Occipital lobe (tissue), 2 donors: ENCODE results near the gene LRRC53. TPM values are rescaled to one million over a fixed set of nuclear protein-coding genes. Genes with fewer than 3 reads are reported as not detected.

ENCODE experiments used
- DNase-seq: peaks from one replicate; lab custom pipeline; 2025; lab: John Stamatoyannopoulos, UW
- total RNA-seq: library from RNA; depleted of rRNA; stranded (reverse); fragments of >200 nt; gene quantifications from one replicate; pipeline ENCODE4 v1.2.3, GENCODE V29; 2014

The LRRC53 gene
- total RNA-seq, 1 donor from 2014 or later: not detected

DNA sequence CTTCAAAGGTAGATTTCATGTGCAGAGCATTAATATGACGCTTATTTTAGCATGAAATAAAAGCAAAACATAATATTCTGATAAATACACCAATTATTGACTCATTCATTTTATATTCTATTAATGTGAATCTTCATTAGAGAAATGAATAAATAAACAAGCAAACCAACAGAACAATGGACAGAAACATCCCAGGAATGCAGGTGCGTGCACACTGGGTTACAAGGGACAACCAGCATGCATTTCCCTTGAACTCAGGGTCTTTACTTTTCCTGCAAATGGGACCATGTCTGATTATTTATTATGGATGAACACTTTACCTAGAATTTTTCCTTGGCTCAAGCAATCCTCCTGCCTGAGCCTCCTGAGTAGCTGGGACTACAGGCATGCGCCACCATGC lies 13.5 kb downstream of the LRRC53 start:
- DNase-seq: no peak

DNA sequence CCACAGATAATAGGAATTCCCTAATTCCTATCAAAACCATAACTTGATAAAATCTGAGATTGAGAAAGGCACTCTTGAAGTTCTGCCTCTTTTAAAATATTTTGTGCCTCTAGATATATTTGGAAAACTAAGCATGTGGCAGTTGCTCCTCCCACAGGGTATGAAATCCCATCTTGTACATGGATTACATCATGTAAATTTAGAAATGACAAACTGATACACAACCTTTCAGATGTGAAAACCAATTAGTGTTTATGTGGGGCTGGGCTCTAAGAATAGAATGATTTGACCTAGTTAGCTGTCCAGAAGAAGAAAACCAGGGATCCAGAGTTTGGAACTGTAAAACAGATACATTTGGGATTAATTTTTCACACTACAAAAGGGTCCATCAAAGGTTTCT lies 15.7 kb downstream of the LRRC53 start:
- no peak for DNase-seq

DNA sequence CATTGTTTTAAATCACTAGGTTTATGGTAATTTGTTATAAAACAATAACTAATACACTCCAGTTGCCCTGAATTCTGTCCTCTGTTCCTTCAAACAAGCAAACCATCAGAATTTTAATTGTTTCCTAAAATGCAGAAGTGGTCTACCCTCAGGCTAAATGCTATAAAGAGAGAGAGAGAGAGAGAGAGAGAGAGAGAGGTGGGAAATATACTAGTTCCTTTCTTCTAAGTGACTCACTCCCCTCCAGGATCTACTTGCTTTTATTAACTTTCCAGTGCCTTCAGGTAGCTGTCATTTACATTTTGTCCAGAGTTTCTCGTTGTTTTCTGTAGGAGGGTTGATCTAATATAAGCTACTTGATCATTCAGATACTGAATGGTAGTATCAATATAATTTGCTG lies 26.4 kb downstream of the LRRC53 start:
- DNase-seq: no peak

DNA sequence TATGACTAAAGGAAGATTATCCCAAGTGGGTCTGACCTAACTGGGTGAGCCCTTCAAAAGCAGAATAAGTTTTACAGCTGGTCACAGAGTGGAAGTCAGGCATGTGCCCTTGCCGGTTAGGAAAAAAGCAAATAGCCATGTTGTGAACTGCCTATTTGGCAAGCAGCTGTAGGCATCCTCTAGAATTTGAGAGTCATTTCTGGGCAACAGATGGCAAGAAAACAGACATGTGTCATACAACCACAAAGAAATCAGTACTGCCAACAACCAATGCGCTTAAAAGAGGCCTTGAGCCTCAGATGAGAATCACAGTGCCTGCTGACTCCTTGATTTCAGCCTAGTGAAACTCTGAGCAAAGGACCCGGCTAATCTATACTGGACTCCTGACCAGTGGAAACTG lies 26.8 kb downstream of the LRRC53 start:
- DNase-seq: no peak

DNA sequence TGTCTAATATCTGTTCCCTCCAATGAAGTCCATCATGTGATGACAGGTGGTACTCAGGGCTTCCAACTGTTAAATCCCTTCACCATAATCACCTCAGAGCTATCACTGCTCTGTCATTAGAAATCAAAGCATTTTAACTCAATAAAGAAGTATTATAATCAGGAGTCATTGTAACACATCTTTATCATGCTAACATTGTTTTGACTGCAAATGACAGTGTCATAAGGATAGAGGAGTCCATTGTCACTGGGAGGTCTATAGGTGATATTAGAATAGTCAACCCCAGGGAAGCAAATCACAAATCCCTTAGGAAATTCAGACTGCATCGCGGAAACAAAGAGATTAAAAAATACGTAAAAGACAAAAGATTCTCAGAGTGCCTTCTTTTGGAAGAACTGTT lies 30.8 kb downstream of the LRRC53 start:
- DNase-seq: no peak

DNA sequence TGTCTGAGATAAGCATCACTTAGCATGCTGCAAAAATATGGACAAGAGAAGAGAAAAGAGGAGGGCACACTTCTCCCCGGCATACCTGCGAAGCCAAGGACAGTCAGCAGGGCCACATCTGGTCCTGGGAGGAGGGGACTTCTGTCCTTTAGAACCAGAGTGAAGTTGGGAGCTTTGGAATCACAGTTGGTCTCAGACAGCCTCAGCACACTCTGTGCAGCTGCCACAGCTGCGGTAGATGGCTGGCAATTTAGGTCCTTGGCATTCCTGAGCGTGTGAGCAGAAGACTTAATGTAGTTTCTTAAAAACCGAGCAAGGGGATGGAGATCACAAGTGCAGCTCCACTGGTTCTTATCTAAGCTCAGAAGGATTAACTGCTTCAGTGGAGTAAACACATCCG lies 32.3 kb downstream of the LRRC53 start:
- DNase-seq: no peak

DNA sequence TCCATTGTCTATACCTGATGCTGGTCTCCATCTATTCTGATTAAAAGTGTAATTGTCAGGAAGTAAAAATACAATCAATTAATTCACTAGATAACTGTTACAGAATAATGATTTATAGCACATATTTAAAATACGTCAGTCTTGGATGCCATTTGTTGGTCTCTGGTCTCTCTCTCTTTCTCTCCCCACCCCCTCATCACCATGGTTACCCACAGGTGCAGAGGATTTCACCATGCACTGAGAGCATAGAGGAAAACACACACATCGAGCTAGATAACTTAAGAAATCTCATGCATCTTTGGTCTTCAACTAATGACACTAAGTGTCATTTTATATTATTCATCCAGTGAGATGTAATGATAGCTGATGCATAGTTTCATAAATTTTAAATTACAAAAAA lies 33.4 kb downstream of the LRRC53 start:
- DNase-seq: no peak

DNA sequence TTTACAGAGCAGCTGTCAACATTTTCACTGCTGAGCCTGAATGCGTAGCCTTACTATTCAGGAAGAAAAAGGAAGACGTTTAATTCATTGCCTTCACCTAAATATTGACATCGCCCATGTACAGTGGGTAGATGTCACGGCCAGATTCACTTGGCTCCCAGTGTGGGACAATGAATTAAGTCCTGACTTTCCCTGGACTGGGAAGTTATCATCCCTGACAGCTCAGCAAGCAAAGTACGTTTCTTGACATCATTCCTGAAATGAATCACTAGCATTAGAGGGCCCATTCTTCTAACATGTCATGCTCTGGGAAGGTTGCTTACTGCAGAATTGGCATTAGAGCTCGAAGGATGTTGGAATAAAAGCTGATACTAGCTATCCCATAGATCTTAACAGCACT lies 37.8 kb downstream of the LRRC53 start:
- no peak for DNase-seq

DNA sequence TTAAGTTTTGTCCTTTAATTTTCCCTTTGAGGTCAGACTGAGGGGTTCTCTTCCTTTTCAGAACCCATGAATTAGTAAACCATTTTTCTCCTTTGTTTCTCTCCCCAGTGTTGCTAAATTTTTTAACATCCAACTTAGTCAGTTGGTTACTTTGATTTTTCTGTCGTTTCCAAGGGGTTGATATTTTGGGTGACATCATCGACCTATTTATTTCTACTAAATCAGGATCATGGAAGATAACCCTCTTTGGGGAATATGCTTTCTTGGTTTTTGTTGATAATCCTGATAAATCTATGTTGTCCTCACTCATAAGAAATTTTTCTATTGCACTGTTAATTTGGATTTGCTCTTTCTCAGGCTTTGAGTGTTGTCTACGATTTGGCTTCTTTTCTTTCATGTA lies 40.9 kb downstream of the LRRC53 start:
- no peak for DNase-seq

DNA sequence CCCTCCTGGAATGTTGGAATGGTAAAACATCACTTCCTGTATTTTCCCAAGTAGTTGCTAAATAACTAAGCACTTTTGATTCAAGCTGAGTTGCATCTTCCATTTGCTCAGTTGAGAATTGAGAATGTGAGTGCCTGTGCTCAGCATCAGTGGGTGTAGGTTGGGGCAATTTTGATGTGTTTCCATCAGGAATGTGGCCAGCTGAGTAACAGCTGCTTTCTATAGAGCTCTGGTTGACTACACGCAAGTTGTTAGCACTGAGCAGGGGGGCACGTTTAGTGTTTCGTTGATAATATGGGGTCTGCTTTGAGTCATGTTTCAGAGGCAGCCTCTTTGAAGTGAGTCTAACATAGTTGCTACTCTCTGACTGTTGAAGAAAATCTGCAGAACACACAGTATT lies 41.5 kb downstream of the LRRC53 start:
- no peak for DNase-seq

DNA sequence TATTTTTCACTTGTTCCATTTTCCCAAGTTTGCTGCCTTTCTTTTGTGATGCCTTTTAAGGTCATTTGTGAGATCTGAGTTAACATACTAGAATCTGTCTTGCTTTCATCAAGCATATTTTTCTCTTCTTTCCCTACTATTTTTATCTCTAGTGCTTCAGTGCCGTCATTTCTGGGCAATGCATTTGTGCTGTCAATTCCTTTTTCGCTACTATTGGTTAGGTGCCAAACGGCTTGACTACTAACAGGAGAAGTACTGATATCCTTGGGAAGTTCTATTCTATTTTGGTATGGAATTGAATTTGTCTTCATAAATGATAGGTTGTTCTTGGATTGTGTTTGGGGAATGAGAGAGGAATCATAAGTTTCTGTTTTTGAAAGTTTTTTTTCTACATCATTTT lies 42.2 kb downstream of the LRRC53 start:
- DNase-seq: no peak

DNA sequence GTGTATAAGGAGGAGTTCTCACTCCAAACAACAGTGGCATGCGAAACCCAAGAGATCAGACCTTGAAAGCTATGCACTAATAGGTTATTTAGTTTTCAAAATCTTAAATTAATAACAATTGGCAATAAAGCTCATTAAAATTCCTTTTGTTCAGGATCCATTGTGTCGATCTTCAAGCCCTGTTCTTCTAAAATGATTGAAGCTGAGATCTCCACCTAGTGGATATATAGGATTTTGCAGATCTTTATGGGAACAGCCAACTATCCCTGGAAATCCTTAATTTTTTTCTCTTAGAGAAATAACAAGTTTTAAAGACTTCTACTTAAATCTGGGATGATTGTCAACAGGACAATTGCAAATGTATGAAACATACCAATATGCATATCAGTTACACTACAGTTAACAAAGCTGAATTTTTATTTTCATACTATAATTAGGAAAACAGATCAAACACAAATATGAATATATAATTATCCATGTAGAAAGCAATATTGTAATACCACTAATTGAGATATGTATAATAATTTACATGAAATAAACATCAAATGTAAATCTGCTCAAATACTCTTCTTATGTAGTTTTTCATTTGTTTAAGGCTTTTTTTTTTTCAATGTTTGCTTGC lies 43.3 kb downstream of the LRRC53 start:
- no peak for DNase-seq

DNA sequence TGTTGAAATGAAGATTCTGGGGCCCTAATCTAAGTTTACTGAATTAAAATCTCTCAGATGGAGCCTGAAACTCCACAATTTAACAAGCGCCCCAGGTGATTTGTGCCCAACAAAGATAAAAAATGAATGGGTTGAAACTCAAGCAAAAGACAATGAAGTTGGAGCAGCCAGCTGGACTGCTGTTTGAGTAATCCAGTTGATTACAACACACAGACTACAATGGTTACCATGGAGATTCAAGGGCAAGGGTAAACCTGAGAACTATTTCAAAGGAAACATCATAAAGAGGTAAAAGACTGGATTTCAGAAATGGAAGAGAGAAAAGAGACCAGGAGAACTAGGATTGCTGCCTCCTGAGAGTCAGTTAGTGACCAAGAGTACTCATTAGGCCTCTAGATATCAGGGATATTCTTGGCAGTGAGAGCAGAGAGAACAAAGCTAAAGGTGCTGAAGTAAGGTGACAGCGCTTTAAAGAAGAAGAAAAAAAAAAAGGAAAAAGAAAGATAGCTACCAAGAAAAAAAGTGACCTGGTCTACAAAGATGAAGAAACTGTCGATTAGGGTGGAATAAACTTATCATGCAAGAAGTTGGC lies 44.5 kb downstream of the LRRC53 start:
- no peak for DNase-seq

DNA sequence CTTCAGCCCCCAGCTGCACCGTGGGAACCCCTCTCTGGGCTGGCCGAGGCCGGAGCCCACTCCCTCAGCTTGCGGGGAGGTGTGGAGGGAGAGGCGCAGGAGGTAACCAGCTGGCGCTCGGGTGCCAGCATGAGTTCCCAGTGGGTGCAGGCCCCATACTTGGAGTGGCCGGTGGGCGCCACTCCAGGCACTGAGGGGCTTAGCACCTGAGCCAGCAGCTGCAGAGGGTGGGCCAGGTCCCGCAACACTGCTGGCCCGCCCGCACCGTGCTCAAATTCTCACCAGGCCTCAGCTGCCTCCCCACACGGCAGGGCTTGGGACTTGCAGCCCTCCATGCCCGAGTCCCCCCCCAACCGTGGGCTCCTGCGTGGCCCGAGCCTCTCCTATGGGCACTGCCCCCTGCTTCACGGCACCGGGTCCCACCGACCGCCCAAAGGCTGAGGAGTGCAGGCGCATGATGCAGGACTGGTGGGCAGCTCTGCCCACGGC lies 47.2 kb downstream of the LRRC53 start:
- DNase-seq: no peak

DNA sequence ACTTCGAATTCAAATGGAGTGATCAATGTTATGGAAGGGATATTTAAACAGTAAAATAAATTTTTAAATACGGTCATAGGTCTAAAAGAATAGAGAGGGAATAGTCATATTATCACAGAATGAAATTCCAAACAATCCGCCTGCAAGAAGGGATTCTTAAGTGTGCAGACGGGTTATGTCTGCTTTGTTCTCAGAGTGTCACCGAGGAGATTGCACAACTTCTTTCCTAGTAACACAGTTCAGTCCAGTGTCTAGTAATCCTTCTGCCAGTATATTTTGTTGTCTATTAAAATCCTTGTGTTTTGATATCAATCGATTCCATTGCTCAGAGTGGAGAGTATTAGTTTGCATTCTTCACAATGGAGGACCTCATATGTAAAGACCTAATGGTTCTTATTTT lies 48.4 kb downstream of the LRRC53 start:
- no peak for DNase-seq

DNA sequence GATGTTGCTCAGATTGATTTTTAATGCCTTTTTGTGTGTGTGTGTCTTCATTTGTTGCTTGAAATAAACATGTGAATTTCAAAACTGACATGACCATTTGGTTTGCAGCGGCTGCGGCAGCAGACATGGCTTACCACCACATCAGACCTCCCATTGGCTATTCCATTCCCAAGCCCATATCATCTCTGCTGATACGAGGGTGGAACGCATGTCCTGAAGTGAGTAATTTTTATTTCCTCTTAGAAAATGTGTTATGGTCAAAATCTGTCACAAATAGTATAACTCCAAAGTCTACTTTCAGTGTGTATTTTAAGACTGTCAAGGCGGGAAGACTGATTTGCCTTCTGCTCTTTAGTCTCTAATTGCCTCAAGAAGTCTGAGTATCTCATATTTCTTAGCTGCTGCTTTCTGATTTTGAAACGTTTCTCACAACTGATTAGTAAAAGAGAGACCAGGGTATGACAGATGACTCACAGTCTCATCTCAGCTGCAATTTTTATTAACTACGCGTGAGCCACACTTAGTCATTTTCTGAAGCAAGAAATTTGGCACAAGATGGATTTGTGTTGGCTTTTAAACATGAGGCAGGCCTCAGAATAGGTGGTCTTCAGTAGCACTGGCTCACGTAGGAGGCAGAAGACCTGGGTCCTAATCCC lies 49.0 kb downstream of the LRRC53 start:
- DNase-seq: no peak

DNA sequence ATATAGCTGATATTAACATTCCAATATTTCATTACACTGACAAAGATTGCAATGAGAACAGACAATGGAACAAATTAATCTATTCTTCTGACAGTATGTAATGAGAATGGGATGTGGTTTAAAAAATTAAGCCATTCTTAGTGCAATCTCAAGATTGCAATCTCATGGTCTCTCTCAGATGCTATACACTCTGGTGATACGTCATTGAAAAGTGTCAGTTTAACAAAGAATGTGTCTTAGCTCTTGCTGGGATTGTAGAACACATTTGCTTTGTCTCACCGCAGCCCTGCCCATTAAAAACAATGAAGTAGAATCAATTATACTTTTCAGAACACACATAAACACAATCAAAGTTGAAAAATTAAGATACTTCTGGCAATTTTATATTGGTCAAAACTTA lies 55.2 kb downstream of the LRRC53 start:
- DNase-seq: no peak

DNA sequence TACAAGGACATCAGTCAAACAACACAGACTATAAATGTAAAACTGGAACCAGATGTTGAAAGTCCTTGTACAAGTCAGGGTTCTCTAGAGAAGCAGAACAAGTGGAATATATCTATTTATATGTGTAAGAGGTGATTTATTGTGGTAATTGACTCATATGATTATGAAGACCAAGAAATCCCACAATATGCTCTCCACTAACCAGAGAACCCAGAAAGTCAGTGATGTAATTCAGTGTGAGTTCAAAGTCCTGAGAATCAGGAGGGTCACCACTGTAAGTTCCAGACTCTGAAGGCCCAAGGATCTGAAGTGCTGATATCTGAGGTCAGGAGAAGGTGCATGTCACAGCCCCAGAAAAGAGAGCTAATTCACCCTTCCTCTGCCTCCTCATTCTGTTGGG lies 57.0 kb downstream of the LRRC53 start:
- DNase-seq: no peak

DNA sequence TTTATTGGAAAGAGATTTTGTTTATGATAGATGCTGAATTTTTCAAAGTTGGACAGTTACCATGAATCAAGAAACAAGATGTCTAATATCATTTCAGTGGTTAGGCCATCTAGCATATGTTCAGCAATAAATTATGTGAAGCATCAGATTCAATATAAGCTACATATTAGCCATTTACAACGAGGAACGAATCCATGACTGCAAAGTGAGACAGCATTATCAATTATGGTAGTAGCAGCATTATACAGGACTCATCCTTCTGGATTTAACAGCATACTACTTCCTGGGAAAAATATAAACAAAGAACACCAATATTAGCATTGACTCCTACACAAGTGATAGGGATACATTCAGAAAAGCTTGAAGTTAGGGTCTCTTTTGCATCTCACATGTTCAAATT lies 59.1 kb downstream of the LRRC53 start:
- DNase-seq: no peak

DNA sequence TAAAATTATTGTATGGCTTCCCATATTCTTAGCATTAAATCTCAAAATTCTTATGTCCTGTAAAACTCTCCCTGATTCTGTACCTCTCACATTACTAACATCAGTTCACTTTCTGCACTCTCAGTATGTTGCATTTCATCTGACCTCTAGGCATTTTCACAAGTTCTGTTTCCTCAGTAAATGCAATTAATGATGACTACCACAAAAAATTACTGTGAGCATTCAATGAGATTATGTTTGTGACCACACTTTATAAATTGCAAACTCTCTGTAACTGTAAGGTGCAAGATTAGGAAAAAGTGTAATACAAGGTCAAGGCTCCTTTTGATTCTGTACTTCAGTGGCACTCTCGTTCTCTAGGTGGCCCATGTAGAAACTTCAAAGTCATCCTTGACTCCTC lies 60.4 kb downstream of the LRRC53 start:
- DNase-seq: no peak

DNA sequence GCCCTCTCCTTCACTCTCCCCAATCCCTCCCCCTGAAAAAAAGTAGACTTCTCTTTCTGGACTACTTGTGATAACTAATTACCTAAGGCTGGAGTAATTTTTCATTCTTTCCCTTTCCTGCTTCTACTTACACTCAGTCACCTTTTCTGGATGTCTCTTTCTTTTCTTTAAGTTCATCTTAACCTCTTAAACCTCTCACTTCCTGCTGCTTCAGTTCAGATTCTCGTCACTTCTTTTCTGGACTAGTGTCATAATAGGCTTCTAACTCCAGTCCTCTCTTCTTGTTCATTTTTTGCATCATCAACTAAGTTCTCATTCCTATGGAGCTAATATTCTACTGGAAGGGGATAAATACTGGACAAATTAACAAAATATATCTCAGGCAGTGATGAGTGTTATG lies 75.4 kb downstream of the LRRC53 start:
- DNase-seq: no peak

DNA sequence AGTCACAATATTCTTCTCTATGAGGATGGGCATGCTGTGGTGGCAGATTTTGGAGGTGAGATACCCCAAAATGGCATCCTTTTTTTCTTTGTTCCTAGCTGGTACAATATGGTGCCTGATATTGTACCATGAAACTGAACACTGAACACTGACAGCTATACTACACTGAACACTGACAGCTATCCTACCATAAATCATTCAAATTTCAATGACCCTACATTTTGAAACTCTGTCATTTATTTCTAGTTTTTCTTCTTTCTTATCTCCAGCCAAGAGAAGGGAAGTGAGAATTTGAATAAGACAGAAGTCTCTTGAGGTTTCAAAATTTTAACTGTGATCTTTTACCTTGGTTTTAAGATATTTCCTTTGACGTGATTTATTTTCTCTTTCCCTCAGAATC lies 76.3 kb downstream of the LRRC53 start:
- DNase-seq: no peak

DNA sequence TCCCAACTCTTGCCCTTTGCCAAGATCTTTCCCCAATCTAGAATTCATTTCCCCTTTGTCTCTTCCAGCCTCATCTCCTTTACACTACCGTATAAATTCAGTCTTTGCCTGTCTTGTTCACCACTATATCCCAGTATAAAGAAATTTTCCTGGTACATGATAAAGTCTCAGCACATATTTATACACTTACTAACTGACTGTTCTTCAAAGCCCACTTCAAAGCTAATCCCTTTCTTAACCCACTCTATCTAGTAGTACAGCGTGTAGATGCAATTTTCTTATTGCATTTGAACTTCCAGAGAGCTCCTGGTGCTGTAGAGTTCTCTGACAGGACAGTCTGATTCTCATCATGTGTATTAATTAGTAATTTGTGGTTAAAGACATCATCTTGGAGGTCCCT lies 78.1 kb downstream of the LRRC53 start:
- no peak for DNase-seq
